ENCODE results near the gene PDCD6IP.

DNA sequence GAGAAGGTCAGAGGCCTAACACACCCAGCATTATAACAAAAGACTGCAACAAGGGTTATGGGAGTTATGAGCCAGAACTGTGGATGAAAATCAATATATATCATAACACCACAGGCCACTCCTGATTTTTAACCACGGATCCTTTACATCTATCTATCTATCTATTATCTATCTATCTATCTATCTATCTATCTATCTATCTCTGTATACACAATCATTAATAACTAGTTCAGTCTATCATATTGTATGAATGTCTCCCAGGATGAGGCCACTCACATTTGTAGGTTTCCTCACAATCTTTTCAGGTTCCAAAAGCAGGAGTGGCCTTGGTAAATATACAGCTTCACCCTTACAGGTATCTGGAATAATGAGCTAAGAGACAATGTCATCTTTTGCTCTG lies 94.2 kb downstream of the PDCD6IP start:
- TF ChIP-seq CTCF (conservative IDR thresholded peaks at IDR 0.05; ENCODE audit: low read depth in 2 of 2), result no peak
- no peak for TF ChIP-seq EZH2phosphoT487 (IDR thresholded peaks at IDR 0.05; ENCODE audit: unreplicated experiment)
- TF ChIP-seq EZH2 (IDR thresholded peaks at IDR 0.05; ENCODE audit: low read depth, unreplicated experiment), result no peak
